ENCODE measurements around the gene ARG2.

The ARG2 gene

DNA sequence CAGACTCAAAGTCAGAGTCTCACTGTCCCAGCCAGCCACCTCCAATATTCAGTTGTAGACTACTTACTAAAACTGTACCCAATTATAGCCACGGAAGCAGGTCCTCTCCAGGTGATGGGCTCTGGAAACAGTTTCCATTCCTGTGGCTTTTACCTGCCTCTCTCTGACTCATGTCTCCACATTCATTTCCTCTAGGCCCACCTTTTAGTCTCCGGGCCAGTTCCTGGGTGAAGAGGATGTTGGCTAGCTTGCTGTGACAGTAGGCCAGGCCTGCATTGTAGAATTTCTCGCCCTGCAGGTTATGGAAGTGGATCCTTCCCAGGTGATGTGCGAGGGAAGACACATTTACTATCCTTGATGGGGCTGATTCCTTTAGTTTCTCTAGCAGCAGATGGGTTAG is 70.3 kb downstream of the ARG2 start:
- ATAC-seq = no peak
- TF ChIP-seq ARNTL (CRISPR knock-in tag; IDR thresholded peaks at IDR 0.05; ENCODE audit: borderline replicate concordance, low read depth) = no peak
- TF ChIP-seq ZNF8 (CRISPR knock-in tag; IDR thresholded peaks at IDR 0.05) = no peak
- TF ChIP-seq ESRRG (CRISPR knock-in tag; IDR thresholded peaks at IDR 0.05) = no peak

DNA sequence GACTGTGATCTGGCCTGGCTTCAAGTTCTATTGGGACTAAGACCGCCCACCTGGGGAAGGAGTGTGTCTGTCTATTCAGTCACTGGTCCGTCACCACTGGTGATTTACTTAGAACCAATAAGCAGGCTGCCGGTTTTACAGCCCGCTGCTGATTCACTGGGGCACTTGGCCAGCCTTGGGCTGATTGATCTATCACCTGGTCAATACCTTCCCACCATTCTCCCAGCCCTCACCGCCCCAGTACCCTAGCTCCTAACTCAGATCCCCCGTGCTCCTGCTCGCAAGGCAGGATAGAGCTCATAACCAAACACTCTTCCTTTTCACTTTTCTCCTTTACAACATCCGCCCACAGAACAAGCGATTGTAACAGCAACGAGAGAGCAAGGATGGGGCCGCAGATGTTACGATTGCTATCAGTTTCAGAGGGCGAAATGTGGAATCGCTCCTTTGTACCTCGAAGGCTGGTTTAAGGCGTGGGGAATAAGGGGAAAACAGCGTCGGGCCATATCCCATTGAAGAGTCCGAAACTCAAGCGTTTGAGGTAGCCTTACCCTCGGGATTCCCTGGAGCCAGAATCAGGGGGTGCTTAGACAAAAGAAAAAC is 75.2 kb downstream of the ARG2 start:
- ATAC-seq = peak; percentile 94
- TF ChIP-seq ZNF565 (CRISPR knock-in tag; conservative IDR thresholded peaks at IDR 0.05; ENCODE audit: low read depth) (no peak), SNAI2 (CRISPR knock-in tag; IDR thresholded peaks at IDR 0.05) (no peak), RARB (CRISPR knock-in tag; IDR thresholded peaks at IDR 0.05) (no peak), PPARA (CRISPR knock-in tag; IDR thresholded peaks at IDR 0.05; ENCODE audit: borderline replicate concordance) (no peak), GLIS3 (CRISPR knock-in tag; IDR thresholded peaks at IDR 0.05) (no peak), ZFP3 (CRISPR knock-in tag; IDR thresholded peaks at IDR 0.05) (no peak), TOX (CRISPR knock-in tag; IDR thresholded peaks at IDR 0.05; ENCODE audit: borderline replicate concordance) (no peak), ESRRG (CRISPR knock-in tag; IDR thresholded peaks at IDR 0.05) (no peak)
- TF ChIP-seq, protein P1, sequence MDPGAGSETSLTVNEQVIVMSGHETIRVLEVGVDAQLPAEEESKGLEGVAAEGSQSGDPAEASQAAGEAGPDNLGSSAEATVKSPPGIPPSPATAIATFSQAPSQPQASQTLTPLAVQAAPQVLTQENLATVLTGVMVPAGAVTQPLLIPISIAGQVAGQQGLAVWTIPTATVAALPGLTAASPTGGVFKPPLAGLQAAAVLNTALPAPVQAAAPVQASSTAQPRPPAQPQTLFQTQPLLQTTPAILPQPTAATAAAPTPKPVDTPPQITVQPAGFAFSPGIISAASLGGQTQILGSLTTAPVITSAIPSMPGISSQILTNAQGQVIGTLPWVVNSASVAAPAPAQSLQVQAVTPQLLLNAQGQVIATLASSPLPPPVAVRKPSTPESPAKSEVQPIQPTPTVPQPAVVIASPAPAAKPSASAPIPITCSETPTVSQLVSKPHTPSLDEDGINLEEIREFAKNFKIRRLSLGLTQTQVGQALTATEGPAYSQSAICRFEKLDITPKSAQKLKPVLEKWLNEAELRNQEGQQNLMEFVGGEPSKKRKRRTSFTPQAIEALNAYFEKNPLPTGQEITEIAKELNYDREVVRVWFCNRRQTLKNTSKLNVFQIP (CRISPR knock-in tag; IDR thresholded peaks at IDR 0.05; ENCODE audit: borderline replicate concordance, low read depth) = no peak
- TF ChIP-seq, protein P2, sequence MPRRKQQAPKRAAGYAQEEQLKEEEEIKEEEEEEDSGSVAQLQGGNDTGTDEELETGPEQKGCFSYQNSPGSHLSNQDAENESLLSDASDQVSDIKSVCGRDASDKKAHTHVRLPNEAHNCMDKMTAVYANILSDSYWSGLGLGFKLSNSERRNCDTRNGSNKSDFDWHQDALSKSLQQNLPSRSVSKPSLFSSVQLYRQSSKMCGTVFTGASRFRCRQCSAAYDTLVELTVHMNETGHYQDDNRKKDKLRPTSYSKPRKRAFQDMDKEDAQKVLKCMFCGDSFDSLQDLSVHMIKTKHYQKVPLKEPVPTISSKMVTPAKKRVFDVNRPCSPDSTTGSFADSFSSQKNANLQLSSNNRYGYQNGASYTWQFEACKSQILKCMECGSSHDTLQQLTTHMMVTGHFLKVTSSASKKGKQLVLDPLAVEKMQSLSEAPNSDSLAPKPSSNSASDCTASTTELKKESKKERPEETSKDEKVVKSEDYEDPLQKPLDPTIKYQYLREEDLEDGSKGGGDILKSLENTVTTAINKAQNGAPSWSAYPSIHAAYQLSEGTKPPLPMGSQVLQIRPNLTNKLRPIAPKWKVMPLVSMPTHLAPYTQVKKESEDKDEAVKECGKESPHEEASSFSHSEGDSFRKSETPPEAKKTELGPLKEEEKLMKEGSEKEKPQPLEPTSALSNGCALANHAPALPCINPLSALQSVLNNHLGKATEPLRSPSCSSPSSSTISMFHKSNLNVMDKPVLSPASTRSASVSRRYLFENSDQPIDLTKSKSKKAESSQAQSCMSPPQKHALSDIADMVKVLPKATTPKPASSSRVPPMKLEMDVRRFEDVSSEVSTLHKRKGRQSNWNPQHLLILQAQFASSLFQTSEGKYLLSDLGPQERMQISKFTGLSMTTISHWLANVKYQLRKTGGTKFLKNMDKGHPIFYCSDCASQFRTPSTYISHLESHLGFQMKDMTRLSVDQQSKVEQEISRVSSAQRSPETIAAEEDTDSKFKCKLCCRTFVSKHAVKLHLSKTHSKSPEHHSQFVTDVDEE (CRISPR knock-in tag; IDR thresholded peaks at IDR 0.05) = no peak
- TF ChIP-seq, protein P3, sequence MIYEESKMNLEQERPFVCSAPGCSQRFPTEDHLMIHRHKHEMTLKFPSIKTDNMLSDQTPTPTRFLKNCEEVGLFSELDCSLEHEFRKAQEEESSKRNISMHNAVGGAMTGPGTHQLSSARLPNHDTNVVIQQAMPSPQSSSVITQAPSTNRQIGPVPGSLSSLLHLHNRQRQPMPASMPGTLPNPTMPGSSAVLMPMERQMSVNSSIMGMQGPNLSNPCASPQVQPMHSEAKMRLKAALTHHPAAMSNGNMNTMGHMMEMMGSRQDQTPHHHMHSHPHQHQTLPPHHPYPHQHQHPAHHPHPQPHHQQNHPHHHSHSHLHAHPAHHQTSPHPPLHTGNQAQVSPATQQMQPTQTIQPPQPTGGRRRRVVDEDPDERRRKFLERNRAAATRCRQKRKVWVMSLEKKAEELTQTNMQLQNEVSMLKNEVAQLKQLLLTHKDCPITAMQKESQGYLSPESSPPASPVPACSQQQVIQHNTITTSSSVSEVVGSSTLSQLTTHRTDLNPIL (CRISPR knock-in tag; IDR thresholded peaks at IDR 0.05; ENCODE audit: low read depth) = no peak
- TF ChIP-seq, protein P4, sequence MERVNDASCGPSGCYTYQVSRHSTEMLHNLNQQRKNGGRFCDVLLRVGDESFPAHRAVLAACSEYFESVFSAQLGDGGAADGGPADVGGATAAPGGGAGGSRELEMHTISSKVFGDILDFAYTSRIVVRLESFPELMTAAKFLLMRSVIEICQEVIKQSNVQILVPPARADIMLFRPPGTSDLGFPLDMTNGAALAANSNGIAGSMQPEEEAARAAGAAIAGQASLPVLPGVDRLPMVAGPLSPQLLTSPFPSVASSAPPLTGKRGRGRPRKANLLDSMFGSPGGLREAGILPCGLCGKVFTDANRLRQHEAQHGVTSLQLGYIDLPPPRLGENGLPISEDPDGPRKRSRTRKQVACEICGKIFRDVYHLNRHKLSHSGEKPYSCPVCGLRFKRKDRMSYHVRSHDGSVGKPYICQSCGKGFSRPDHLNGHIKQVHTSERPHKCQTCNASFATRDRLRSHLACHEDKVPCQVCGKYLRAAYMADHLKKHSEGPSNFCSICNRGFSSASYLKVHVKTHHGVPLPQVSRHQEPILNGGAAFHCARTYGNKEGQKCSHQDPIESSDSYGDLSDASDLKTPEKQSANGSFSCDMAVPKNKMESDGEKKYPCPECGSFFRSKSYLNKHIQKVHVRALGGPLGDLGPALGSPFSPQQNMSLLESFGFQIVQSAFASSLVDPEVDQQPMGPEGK (CRISPR knock-in tag; IDR thresholded peaks at IDR 0.05; ENCODE audit: borderline replicate concordance) = no peak

DNA sequence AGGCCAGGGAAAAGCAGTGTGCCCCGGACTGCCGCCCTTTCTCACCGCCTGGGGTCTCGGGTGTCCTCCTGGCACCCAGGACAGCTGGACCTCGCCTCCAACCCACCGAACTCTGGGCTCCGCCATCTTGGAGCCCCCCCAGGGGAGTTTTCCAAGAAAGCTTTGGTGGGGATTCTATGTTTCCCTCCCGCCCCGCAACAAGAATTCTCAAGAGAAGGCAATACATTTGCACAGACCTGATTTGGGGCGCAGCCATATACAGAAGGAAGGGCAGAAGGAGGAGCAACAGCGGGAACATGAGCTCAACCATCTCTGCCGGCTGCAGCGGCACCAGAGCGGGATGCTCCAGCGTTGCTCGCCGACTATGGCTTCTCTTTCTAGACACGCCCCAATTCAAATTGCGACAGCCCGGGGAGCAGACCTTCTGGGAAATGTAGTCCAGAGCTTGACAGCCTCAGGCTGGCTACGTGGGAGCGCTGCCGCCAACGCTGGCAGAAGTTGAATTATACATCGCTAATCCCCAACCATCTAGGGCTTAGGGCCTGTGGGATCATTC is 75.8 kb downstream of the ARG2 start, which contains the start of gene RDH11:
Gene RDH11, minus strand, starts transcription at position 371 of the 556 bp plus-strand sequence. Its CDS starts 61 bp downstream, at position 310.
- TF ChIP-seq, protein P4 (CRISPR knock-in tag; IDR thresholded peaks at IDR 0.05; ENCODE audit: borderline replicate concordance) = peak; percentile 66; the same call in 1 of the 2 replicates
- no peak for TF ChIP-seq ZFP3 (CRISPR knock-in tag; IDR thresholded peaks at IDR 0.05)
- ATAC-seq = peak; percentile 98

DNA sequence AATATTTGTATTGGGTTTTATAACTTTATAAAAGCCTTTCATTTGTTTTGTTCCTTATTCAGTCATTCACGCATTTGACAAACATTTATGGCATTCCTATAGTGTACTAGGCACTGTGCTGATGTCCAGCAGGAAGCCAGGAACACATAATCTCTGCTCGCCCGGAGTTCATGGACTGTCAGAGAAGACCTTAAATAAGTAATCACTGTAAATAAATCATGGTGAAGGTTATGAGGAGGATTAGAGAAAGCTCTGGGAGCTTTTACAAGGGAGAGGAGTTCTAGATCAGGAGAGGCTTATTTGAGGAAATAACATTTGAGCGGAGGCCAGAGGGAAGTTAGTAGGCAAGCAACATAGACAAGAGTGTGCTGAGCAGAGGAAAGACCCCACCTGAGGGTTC is 77.3 kb downstream of the ARG2 start:
- no peak for ATAC-seq
- TF ChIP-seq ISL1 (CRISPR knock-in tag; IDR thresholded peaks at IDR 0.05) (no peak), PPARA (CRISPR knock-in tag; IDR thresholded peaks at IDR 0.05; ENCODE audit: borderline replicate concordance) (no peak), ESRRG (CRISPR knock-in tag; IDR thresholded peaks at IDR 0.05) (no peak), ARNTL (CRISPR knock-in tag; IDR thresholded peaks at IDR 0.05; ENCODE audit: borderline replicate concordance, low read depth) (no peak), SNAI2 (CRISPR knock-in tag; IDR thresholded peaks at IDR 0.05) (no peak), OSR1 (CRISPR knock-in tag; IDR thresholded peaks at IDR 0.05) (no peak)
- TF ChIP-seq, protein P4 (CRISPR knock-in tag; IDR thresholded peaks at IDR 0.05; ENCODE audit: borderline replicate concordance) = no peak
- TF ChIP-seq, protein P2 (CRISPR knock-in tag; IDR thresholded peaks at IDR 0.05) = no peak
- TF ChIP-seq, protein P5, sequence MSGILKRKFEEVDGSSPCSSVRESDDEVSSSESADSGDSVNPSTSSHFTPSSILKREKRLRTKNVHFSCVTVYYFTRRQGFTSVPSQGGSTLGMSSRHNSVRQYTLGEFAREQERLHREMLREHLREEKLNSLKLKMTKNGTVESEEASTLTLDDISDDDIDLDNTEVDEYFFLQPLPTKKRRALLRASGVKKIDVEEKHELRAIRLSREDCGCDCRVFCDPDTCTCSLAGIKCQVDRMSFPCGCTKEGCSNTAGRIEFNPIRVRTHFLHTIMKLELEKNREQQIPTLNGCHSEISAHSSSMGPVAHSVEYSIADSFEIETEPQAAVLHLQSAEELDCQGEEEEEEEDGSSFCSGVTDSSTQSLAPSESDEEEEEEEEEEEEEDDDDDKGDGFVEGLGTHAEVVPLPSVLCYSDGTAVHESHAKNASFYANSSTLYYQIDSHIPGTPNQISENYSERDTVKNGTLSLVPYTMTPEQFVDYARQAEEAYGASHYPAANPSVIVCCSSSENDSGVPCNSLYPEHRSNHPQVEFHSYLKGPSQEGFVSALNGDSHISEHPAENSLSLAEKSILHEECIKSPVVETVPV (CRISPR knock-in tag; IDR thresholded peaks at IDR 0.05) = no peak
